Right atrium auricular region (tissue), 2 donors: ENCODE data around the gene MED12L. TPM values are rescaled to one million over a fixed set of nuclear protein-coding genes. Genes with fewer than 3 reads are reported as not detected.

ENCODE experiments used
- DNase-seq: peaks from one replicate; pipeline ENCODE4 v3.0.0-alpha.2; 2019; ENCODE audit warnings: low spot score
- H3K27ac ChIP-seq, 2 donors: fragments of 200-600 bp; sonication (generic); 1 replicate in 1 of 2; 2 replicates in 1 of 2; pipeline ENCODE4 v1.5.1; 2016 to 2019
- H3K27me3 ChIP-seq, 2 donors: fragments of 200-600 bp; sonication (generic); one replicate each; pipeline versions ENCODE4 v1.5.1 to v1.6.0; 2017 to 2019
- H3K36me3 ChIP-seq: fragments of 200-600 bp; sonication (generic); one replicate; pipeline ENCODE4 v1.5.1; 2016
- H3K4me1 ChIP-seq, 2 donors: fragments of 200-600 bp; sonication (generic); one replicate each; pipeline versions ENCODE4 v1.5.1 to v1.6.0; 2017 to 2019
- H3K4me3 ChIP-seq, 2 donors: fragments of 200-600 bp; sonication (generic); 1 replicate in 1 of 2; 2 replicates in 1 of 2; pipeline ENCODE4 v1.5.1; 2017 to 2019; ENCODE audit warnings: mild to moderate bottlenecking in 1 of 2, moderate library complexity in 1 of 2
- H3K9me3 ChIP-seq, 2 donors: fragments of 200-600 bp; sonication (generic); one replicate each; pipeline ENCODE4 v1.5.1; 2019
- total RNA-seq, 2 donors: library from RNA; depleted of rRNA; stranded (reverse); fragments of >200 nt; gene quantifications; one replicate each; pipeline ENCODE4 v1.1.0, GENCODE V29; 2016
- TF ChIP-seq, protein P1 (sequence below), 2 donors: fragments of 200-600 bp; sonication (generic); IDR thresholded peaks; one replicate each; pipeline ENCODE4 v1.5.1; 2019; ENCODE audit warnings: antibody characterized with exemption in 2 of 2

MED12L gene
- total RNA-seq, 2 donors from 2014 or later, result 0.07 to 0.35 TPM

DNA sequence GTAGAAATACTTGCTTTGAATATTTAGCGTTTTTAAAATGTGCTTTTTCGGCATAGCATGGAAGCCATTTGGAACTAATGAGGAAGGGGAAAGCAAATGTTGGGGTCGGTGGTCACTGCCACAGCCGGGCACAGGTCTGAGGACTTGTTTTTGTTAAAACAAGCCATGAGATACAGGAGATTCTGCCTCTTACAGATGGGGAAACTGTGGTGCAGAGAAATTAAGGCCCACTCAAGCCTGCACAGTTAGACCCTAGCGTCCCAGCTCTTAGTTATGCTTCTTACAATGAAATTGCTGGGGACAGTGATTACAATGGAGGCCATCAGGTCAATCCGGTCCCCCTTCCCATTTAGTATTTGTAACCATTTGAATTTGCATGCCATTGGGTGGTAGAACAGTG is 120.0 kb downstream of the MED12L start:
- Histone ChIP-seq H3K4me3 (no peak overlapping the region), H3K36me3 (no peaks in the 10 kb centered on the region), H3K4me1 (no peaks in the 10 kb centered on the region), H3K27ac (no peak overlapping the region), H3K27me3 (no peaks in the 10 kb centered on the region), H3K9me3 (no peaks in the 10 kb centered on the region)
- TF ChIP-seq, protein P1, sequence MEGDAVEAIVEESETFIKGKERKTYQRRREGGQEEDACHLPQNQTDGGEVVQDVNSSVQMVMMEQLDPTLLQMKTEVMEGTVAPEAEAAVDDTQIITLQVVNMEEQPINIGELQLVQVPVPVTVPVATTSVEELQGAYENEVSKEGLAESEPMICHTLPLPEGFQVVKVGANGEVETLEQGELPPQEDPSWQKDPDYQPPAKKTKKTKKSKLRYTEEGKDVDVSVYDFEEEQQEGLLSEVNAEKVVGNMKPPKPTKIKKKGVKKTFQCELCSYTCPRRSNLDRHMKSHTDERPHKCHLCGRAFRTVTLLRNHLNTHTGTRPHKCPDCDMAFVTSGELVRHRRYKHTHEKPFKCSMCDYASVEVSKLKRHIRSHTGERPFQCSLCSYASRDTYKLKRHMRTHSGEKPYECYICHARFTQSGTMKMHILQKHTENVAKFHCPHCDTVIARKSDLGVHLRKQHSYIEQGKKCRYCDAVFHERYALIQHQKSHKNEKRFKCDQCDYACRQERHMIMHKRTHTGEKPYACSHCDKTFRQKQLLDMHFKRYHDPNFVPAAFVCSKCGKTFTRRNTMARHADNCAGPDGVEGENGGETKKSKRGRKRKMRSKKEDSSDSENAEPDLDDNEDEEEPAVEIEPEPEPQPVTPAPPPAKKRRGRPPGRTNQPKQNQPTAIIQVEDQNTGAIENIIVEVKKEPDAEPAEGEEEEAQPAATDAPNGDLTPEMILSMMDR (IDR thresholded peaks at IDR 0.05), result no peak
- no peak for DNase-seq

GRCh38 chr3:151206201-151206600 is 120.7 kb downstream of the MED12L start:
- H3K27ac ChIP-seq, result no peak overlapping the region
- H3K36me3 ChIP-seq, result no peaks in the 10 kb centered on the region
- TF ChIP-seq, protein P1 (IDR thresholded peaks at IDR 0.05), result no peak
- DNase-seq, result no peak
- no peaks in the 10 kb centered on the region for H3K4me1 ChIP-seq
- H3K9me3 ChIP-seq, result no peaks in the 10 kb centered on the region
- no peak overlapping the region for H3K4me3 ChIP-seq
- H3K27me3 ChIP-seq, result no peaks in the 10 kb centered on the region

- no peak overlapping the region for H3K27ac ChIP-seq
- no peak for DNase-seq
- TF ChIP-seq, protein P1 (IDR thresholded peaks at IDR 0.05), result no peak
Measured at GRCh38 chr3:151209654-151210053, 124.2 kb downstream of the MED12L start.

GRCh38 chr3:151210676-151211381 is 125.4 kb downstream of the MED12L start:
- H3K4me1 ChIP-seq, result peaks cover 0 to 2% of the 10 kb centered on the region in 2 donors
- no peak overlapping the region for H3K27ac ChIP-seq
- H3K4me3 ChIP-seq, result no peak overlapping the region
- no peaks in the 10 kb centered on the region for H3K36me3 ChIP-seq
- no peaks in the 10 kb centered on the region for H3K27me3 ChIP-seq
- no peak for DNase-seq
- TF ChIP-seq, protein P1 (IDR thresholded peaks at IDR 0.05), result no peak
- no peaks in the 10 kb centered on the region for H3K9me3 ChIP-seq

More at GRCh38 chr3:151209654-151210053, 124.2 kb downstream of the MED12L start:
- Histone ChIP-seq H3K36me3 (no peaks in the 10 kb centered on the region), H3K4me3 (no peak overlapping the region), H3K27me3 (no peaks in the 10 kb centered on the region), H3K9me3 (no peaks in the 10 kb centered on the region), H3K4me1 (no peaks in the 10 kb centered on the region)

DNA sequence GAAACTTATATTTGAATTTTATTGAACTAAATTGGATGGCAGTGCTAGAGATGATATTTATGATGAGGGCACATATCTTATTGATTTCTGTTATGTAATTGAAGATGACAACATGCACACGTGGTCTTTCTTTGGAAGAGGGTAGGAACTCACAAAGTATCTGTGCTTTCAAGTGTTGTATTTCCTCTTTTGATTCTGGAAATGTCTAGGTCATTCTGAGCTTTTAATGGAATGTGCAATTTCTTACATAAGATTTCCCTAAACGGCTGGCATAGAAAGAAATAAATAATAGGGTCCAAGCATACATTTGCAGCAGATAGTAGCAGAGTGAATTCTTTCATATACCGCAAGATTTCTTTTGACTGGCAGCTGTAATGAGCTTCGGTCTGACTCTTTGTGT is 127.7 kb downstream of the MED12L start:
- TF ChIP-seq, protein P1 (IDR thresholded peaks at IDR 0.05), result no peak
- Histone ChIP-seq H3K36me3 (no peaks in the 10 kb centered on the region), H3K27ac (no peak overlapping the region), H3K4me1 (peaks cover 0 to 23% of the 10 kb centered on the region in 2 donors), H3K4me3 (no peak overlapping the region), H3K27me3 (no peaks in the 10 kb centered on the region), H3K9me3 (no peaks in the 10 kb centered on the region)
- DNase-seq, result no peak

GRCh38 chr3:151213881-151214280 is 128.4 kb downstream of the MED12L start:
- peaks cover 0 to 24% of the 10 kb centered on the region in 2 donors for H3K4me1 ChIP-seq
- DNase-seq, result no peak
- H3K9me3 ChIP-seq, result no peaks in the 10 kb centered on the region
- peak overlapping the region in 1 of 2 donors; percentile 6 for H3K27ac ChIP-seq
- no peak overlapping the region for H3K4me3 ChIP-seq
- no peaks in the 10 kb centered on the region for H3K27me3 ChIP-seq
- TF ChIP-seq, protein P1 (IDR thresholded peaks at IDR 0.05), result no peak
- no peaks in the 10 kb centered on the region for H3K36me3 ChIP-seq
